Thyroid gland (tissue), 4 donors: ENCODE data around the gene FCGBP. TPM values are rescaled to one million over a fixed set of nuclear protein-coding genes. Genes with fewer than 3 reads are reported as not detected.
"Not testable (repeated sequence)": the region's sequence is repeated elsewhere in the genome, so short reads cannot be mapped to it uniquely, and the experiment has no call there.

ENCODE experiments used
- DNase-seq, 2 donors: peaks; one replicate each; pipeline ENCODE4 v3.0.0-alpha.2; 2019
- H3K27ac ChIP-seq, 3 donors: fragments of 200-600 bp; sonication (generic); 1 replicate in 2 of 3; 2 replicates in 1 of 3; pipeline ENCODE4 v1.5.1; 2016 to 2019; ENCODE audit warnings: mild to moderate bottlenecking in 1 of 3, moderate library complexity in 1 of 3
- H3K27me3 ChIP-seq: fragments of 200-600 bp; sonication (generic); one replicate; pipeline ENCODE4 v1.5.1; 2019
- H3K36me3 ChIP-seq, 2 donors: fragments of 200-600 bp; sonication (generic); one replicate each; pipeline ENCODE4 v1.5.1; 2016 to 2019
- H3K4me1 ChIP-seq, 2 donors: fragments of 200-600 bp; sonication (generic); one replicate each; pipeline ENCODE4 v1.5.1; 2017 to 2019
- H3K4me3 ChIP-seq, 3 donors: fragments of 200-600 bp; sonication (generic); replicated peaks in 1 of 3; 1 replicate in 2 of 3; 2 replicates in 1 of 3; pipeline ENCODE4 v1.5.1; 2016; ENCODE audit warnings: mild to moderate bottlenecking in 1 of 3
- H3K9me3 ChIP-seq: fragments of 200-600 bp; sonication (generic); one replicate; pipeline ENCODE4 v1.5.1; 2017
- CTCF ChIP-seq, 6 experiments: fragments of 200-600 bp in 3 of 6; fragments of 450-650 bp in 3 of 6; sonication (generic) in 3 of 6; IDR thresholded peaks; one replicate each; pipeline ENCODE4 v1.5.1; 2016 to 2019; ENCODE audit warnings: antibody characterized with exemption in 6 of 6, mild to moderate bottlenecking in 2 of 6, inconsistent platforms in 1 of 6, moderate library complexity in 1 of 6
- POLR2A ChIP-seq, 2 donors: fragments of 450-650 bp; IDR thresholded peaks; one replicate each; pipeline ENCODE4 v1.6.1; 2017; ENCODE audit warnings: antibody characterized with exemption in 2 of 2, mild to moderate bottlenecking in 2 of 2, moderate library complexity in 1 of 2
- WGBS, 2 donors: methylation state at CpG; one replicate each; pipeline ENCODE4 v1.1.5; 2017; 5-methylcytosine and 5-hydroxymethylcytosine counted together
- intact Hi-C: fragments of 100-400 bp; cut with DNase I; formaldehyde crosslinking; loops from one replicate; pipeline ENCODE4 v1.15.1; 2023
- total RNA-seq, 4 donors: library from RNA; depleted of rRNA; stranded (reverse); fragments of >200 nt; gene quantifications; one replicate each; pipeline ENCODE4 v1.2.3, GENCODE V29; 2016

Gene FCGBP
- total RNA-seq, 4 donors from 2014 or later = 213 to 975 (median 755) TPM

- H3K4me1 ChIP-seq = peaks cover 23 to 47% of the 10 kb centered on the region in 2 donors
- H3K4me3 ChIP-seq = no peak overlapping the region
- TF ChIP-seq CTCF (IDR thresholded peaks at IDR 0.05) (no peak), POLR2A (IDR thresholded peaks at IDR 0.05) (no peak)
- H3K9me3 ChIP-seq = no peaks in the 10 kb centered on the region
- DNase-seq = peak; percentile 81
- intact Hi-C loops = no loop called here
- WGBS, 2 donors = 58 to 67% methylated on average over 6 of the region's 6 CpGs
- peak overlapping the region; percentile 83 to 92 (median 84) for H3K27ac ChIP-seq
- peaks cover 19 to 21% of the 10 kb centered on the region in 2 donors for H3K36me3 ChIP-seq
- H3K27me3 ChIP-seq = no peaks in the 10 kb centered on the region
Measured at GRCh38 chr19:39969266-39969665, 34.8 kb upstream of the FCGBP start.

DNA sequence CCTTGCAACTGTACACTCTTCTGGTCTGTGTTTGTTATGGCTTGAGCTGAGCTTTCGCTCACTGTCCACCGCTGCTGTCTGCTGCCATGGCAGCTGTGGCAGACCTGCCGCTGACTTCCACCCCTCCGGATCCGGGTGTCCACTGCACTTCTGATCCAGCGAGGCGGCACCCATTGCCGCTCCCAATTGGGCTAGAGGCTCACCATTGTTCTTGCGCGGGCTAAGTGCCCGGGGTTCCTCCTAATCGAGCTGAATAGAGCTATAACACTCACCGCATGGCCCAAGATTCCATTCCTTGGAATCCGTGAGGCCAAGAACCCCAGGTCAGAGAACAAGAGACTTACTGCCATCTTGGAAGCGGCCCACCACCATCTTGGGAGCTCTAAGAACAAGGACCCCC is 34.4 kb upstream of the FCGBP start:
- Histone ChIP-seq H3K36me3 (peaks cover 15 to 17% of the 10 kb centered on the region in 2 donors), H3K4me1 (peaks cover 23 to 47% of the 10 kb centered on the region in 2 donors), H3K9me3 (no peaks in the 10 kb centered on the region), H3K4me3 (no peak overlapping the region), H3K27ac (peak overlapping the region; percentile 83 to 92 (median 84)), H3K27me3 (no peaks in the 10 kb centered on the region)
- intact Hi-C loops = no loop called here
- TF ChIP-seq POLR2A (IDR thresholded peaks at IDR 0.05) = no peak
- TF ChIP-seq CTCF (IDR thresholded peaks at IDR 0.05) = no peak
- DNase-seq = peak; percentile 29 to 41
- 96 to 99% methylated on average over 8 to 15 of the region's 15 CpGs for WGBS, 2 donors

GRCh38 chr19:39967561-39967960 is 33.1 kb upstream of the FCGBP start:
- DNase-seq = peak; percentile 65
- Histone ChIP-seq H3K4me3 (no peak overlapping the region), H3K27ac (peak overlapping the region; percentile 83 to 92 (median 84)), H3K27me3 (no peaks in the 10 kb centered on the region), H3K36me3 (peaks cover 3 to 5% of the 10 kb centered on the region in 2 donors), H3K9me3 (no peaks in the 10 kb centered on the region), H3K4me1 (peaks cover 23 to 47% of the 10 kb centered on the region in 2 donors)
- TF ChIP-seq CTCF (IDR thresholded peaks at IDR 0.05) = no peak
- no peak for TF ChIP-seq POLR2A (IDR thresholded peaks at IDR 0.05)
- intact Hi-C loops = no loop called here
- 49% methylated on average over 9 of the region's 9 CpGs for WGBS, 2 donors

DNA sequence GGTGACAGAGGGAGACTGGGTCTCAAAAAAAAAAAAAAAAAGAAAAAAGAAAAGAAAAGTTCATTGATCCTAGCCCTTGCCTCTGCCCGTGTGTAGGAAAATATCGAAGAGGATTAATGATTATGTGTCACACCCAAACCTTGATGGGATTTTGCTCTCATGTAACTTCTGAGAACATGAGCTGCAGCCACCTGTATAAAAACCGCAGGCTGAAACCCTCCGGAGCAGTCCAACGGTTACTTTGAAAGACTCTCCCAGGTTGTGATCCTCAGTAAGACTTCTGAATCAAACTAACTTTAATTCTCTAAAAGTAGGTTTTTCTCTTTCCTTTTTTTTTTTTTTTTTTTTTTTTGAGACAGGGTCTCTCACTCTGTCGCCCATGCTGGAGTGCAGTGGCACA is 32.2 kb upstream of the FCGBP start:
- TF ChIP-seq CTCF (IDR thresholded peaks at IDR 0.05) (no peak), POLR2A (IDR thresholded peaks at IDR 0.05) (no peak)
- H3K36me3 ChIP-seq = no peaks in the 10 kb centered on the region
- H3K27ac ChIP-seq = peak overlapping the region in 2 of 3 donors; percentile 83 to 84
- H3K4me1 ChIP-seq = peaks cover 23 to 39% of the 10 kb centered on the region in 2 donors
- no peak overlapping the region for H3K4me3 ChIP-seq
- DNase-seq = no peak
- no peaks in the 10 kb centered on the region for H3K9me3 ChIP-seq
- 94 to 97% methylated on average over 6 of the region's 6 CpGs for WGBS, 2 donors
- no peaks in the 10 kb centered on the region for H3K27me3 ChIP-seq
- intact Hi-C loops = no loop called here

DNA sequence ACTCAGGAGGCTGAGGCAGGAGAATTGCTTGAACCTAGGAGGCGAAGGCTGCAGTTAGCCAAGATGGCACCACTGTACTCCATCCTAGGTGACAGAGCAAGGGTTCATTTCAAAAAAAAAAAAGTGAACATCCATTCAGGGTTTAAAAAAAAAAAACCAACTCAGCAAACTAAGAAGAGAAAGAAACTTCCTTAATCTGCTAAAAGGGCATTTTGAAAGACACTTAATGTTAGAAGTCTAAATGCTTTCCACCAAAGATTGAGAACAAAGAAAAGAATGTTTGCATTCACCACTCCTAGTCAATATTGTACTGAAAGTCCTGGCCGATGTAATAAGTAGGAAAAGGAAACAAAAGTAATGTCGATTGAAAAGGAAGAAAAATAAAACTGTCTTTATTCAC is 29.5 kb upstream of the FCGBP start:
- no peak for DNase-seq
- Histone ChIP-seq H3K4me1 (peaks cover 26 to 32% of the 10 kb centered on the region in 2 donors), H3K27ac (no peak overlapping the region), H3K4me3 (no peak overlapping the region), H3K36me3 (no peaks in the 10 kb centered on the region), H3K27me3 (no peaks in the 10 kb centered on the region), H3K9me3 (no peaks in the 10 kb centered on the region)
- 68 to 73% methylated on average over 3 of the region's 3 CpGs for WGBS, 2 donors
- TF ChIP-seq POLR2A (IDR thresholded peaks at IDR 0.05) (no peak), CTCF (IDR thresholded peaks at IDR 0.05) (no peak)
- intact Hi-C loops = no loop called here

GRCh38 chr19:39959407-39959806 is 25.0 kb upstream of the FCGBP start:
- H3K36me3 ChIP-seq, H3K9me3 ChIP-seq, H3K4me3 ChIP-seq, DNase-seq, H3K27ac ChIP-seq, intact Hi-C loops, H3K27me3 ChIP-seq: not testable (repeated sequence)
- H3K4me1 ChIP-seq = peaks cover 9 to 14% of the 10 kb centered on the region in 2 donors
- 73 to 77% methylated on average over 13 of the region's 13 CpGs for WGBS, 2 donors

- H3K4me3 ChIP-seq, H3K36me3 ChIP-seq, H3K27me3 ChIP-seq, DNase-seq, H3K27ac ChIP-seq, H3K9me3 ChIP-seq, intact Hi-C loops: not testable (repeated sequence)
- peaks cover 9 to 14% of the 10 kb centered on the region in 2 donors for H3K4me1 ChIP-seq
- 83 to 91% methylated on average over 3 of the region's 3 CpGs for WGBS, 2 donors
Measured at GRCh38 chr19:39958942-39959341, 24.5 kb upstream of the FCGBP start.

- H3K27ac ChIP-seq, H3K27me3 ChIP-seq, H3K9me3 ChIP-seq, intact Hi-C loops, H3K4me3 ChIP-seq, DNase-seq, H3K36me3 ChIP-seq: not testable (repeated sequence)
- peaks cover 9 to 14% of the 10 kb centered on the region in 2 donors for H3K4me1 ChIP-seq
- WGBS, 2 donors = 90 to 92% methylated on average over 5 of the region's 5 CpGs
Measured at GRCh38 chr19:39957886-39958285, 23.5 kb upstream of the FCGBP start.
